K562 (cell line): Measurements from ENCODE around the gene TBC1D16. TPM values are rescaled to one million over a fixed set of nuclear protein-coding genes. Genes with fewer than 3 reads are reported as not detected.

ENCODE experiments used
- CBFA2T3 ChIP-seq: fragments of 450-650 bp; IDR thresholded peaks from 2 replicates; pipeline ENCODE4 v1.6.1; 2017
- CREM ChIP-seq: IDR thresholded peaks from 2 replicates; pipeline ENCODE4 v1.6.1; 2014; ENCODE audit warnings: antibody characterized with exemption, low read depth
- CTBP1 ChIP-seq: fragments of 450-650 bp; IDR thresholded peaks from 2 replicates; pipeline ENCODE4 v1.6.1; 2016; ENCODE audit warnings: borderline replicate concordance
- CTCF ChIP-seq, 3 experiments: IDR thresholded peaks in 2 of 3; conservative IDR thresholded peaks in 1 of 3; 2 replicates each; pipeline ENCODE4 v1.5.1; 2011 to 2012; ENCODE audit warnings: low read length in 3 of 3, mild to moderate bottlenecking in 3 of 3, control low read depth in 2 of 3, improper control_type of control experiment in 1 of 3, inconsistent platforms in 1 of 3, low read depth in 1 of 3, mixed read lengths in 1 of 3, moderate library complexity in 1 of 3; ENCODE audit not compliant: insufficient read depth in 2 of 3
- DACH1 ChIP-seq: fragments of 450-650 bp; IDR thresholded peaks from 2 replicates; pipeline ENCODE4 v1.6.1; 2018; ENCODE audit not compliant: partially characterized antibody
- E2F6 ChIP-seq, 2 experiments: IDR thresholded peaks; 2 replicates each; pipeline ENCODE4 v1.6.1; 2011; ENCODE audit warnings: borderline replicate concordance in 1 of 2, control low read depth in 1 of 2, low read depth in 1 of 2, low read length in 1 of 2, mild to moderate bottlenecking in 1 of 2, mixed read lengths in 1 of 2, moderate library complexity in 1 of 2; ENCODE audit not compliant: insufficient read depth in 1 of 2, insufficient read length in 1 of 2, poor library complexity in 1 of 2, severe bottlenecking in 1 of 2; ENCODE audit errors: extremely low read depth in 1 of 2
- EP400 ChIP-seq: fragments of 450-650 bp; IDR thresholded peaks from 2 replicates; pipeline ENCODE4 v1.6.1; 2017; ENCODE audit warnings: antibody characterized with exemption, mild to moderate bottlenecking, moderate library complexity
- FOSL1 ChIP-seq: fragments of 200-800 bp; sonication (Bioruptor generic); conservative IDR thresholded peaks from 2 replicates; pipeline ENCODE4 v1.6.1; 2016; ENCODE audit warnings: missing genetic modification characterization, missing compliant biosample characterization
- FOXJ2 ChIP-seq: fragments of 200-800 bp; sonication (Bioruptor generic); IDR thresholded peaks from 2 replicates; pipeline ENCODE4 v1.6.1; 2016; ENCODE audit warnings: missing genetic modification characterization, missing compliant biosample characterization
- JUND ChIP-seq, 2 experiments: IDR thresholded peaks; 2 replicates in 1 of 2; 3 replicates in 1 of 2; pipeline ENCODE4 v1.6.1; 2011; ENCODE audit warnings: borderline replicate concordance in 2 of 2, low read depth in 2 of 2, low read length in 2 of 2, improper control_type of control experiment in 1 of 2, missing biosample characterization in 1 of 2, missing genetic modification characterization in 1 of 2, missing genetic modification reagents in 1 of 2
- L3MBTL2 ChIP-seq: fragments of 450-650 bp; IDR thresholded peaks from 2 replicates; pipeline ENCODE4 v1.6.1; 2016; ENCODE audit warnings: mild to moderate bottlenecking, moderate library complexity
- NR2C1 ChIP-seq, 2 experiments: fragments of 450-650 bp; IDR thresholded peaks; 2 replicates each; pipeline ENCODE4 v1.6.1; 2017; ENCODE audit warnings: mild to moderate bottlenecking in 2 of 2, antibody characterized with exemption in 1 of 2, inconsistent platforms in 1 of 2, missing compliant biosample characterization in 1 of 2, missing genetic modification characterization in 1 of 2
- PTRF ChIP-seq: fragments of 450-650 bp; IDR thresholded peaks from 2 replicates; pipeline ENCODE4 v1.6.1; 2016; ENCODE audit warnings: mild to moderate bottlenecking, missing genetic modification characterization, missing compliant biosample characterization
- SMC3 ChIP-seq: conservative IDR thresholded peaks from 2 replicates; pipeline ENCODE4 v1.6.1; 2011; ENCODE audit warnings: low read depth, low read length, improper control_type of control experiment; ENCODE audit not compliant: insufficient read depth
- SPI1 ChIP-seq: IDR thresholded peaks from 2 replicates; pipeline ENCODE4 v1.6.1; 2011; ENCODE audit warnings: low read depth, low read length, control low read depth, borderline replicate concordance
- WHSC1 ChIP-seq: IDR thresholded peaks from one replicate; pipeline ENCODE4 v1.6.1; 2012; ENCODE audit warnings: low read length, control low read depth, inconsistent platforms
- polyA plus RNA-seq, 8 experiments: library from polyadenylated mRNA; depleted of rRNA in 4 of 8; stranded (reverse) in 5 of 8; unstranded in 3 of 8; fragments of >200 nt; fragmentation: Nextera tagmentation in 2 of 8; fragmentation: Illumina TruSeq in 1 of 8; extraction: Ambion mirVana in 2 of 8; extraction: Trizol in 1 of 8; gene quantifications; 2 replicates each; pipeline versions ENCODE4 v1.2.1 to v1.2.3, GENCODE V29; 2011 to 2014; ENCODE audit warnings: inconsistent platforms in 1 of 8, missing spikeins in 1 of 8
- total RNA-seq, 7 experiments: library from RNA; depleted of rRNA in 6 of 7; stranded (reverse); fragments of >200 nt in 6 of 7; fragmentation: Illumina TruSeq in 2 of 7; extraction: Trizol in 2 of 7; gene quantifications; 2 replicates each; pipeline versions ENCODE4 v1.2.1 to v1.2.3, GENCODE V29; 2011 to 2021; ENCODE audit warnings: low replicate concordance in 1 of 7
- TF ChIP-seq, protein P1 (sequence below): fragments of 250-450 bp; sonication (Bioruptor Pico); IDR thresholded peaks from 2 replicates; pipeline ENCODE4 v1.8.0; 2022; ENCODE audit warnings: inconsistent platforms

Gene TBC1D16
- total and polyA plus RNA-seq, 9 of the 15 experiments (the other 6 are each of a cell fraction or from before 2014, with no cell fraction given), result 0.01 to 0.20 (median 0.03) TPM; not detected in 1

DNA sequence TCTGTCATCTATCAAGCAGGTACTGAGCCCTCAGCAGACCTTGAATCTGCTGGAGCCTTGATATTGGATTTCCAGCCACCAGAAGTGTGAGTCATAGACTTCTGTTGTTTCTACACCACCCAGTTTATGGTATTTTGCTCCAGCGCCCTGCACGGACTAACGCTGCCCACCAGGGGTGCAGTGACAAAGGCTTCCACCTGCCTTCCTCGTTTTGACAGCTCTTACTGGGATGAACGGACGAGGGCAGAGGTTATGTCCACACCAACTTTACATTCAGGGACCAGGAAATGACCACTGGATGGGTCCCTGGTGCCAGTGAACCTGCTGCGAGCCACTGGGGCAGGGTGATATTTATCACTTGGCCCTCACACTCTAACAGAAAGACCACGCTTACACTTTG is 129.8 kb downstream of the TBC1D16 start (continued):
- TF ChIP-seq CTCF (IDR thresholded peaks at IDR 0.05 in 2 of 3, conservative IDR thresholded peaks at IDR 0.05 in 1 of 3; ENCODE audit: insufficient read depth in 2 of 3, low read depth in 1 of 3, low read length in 3 of 3), result peak; percentile 54 to 66 (median 66)
- peak; percentile 80 for TF ChIP-seq JUND (IDR thresholded peaks at IDR 0.05; ENCODE audit: borderline replicate concordance, low read depth, low read length)
- peak; percentile 52; the same call in 1 of the 3 replicates for TF ChIP-seq JUND (tag; IDR thresholded peaks at IDR 0.05; ENCODE audit: borderline replicate concordance, low read depth, low read length)
- TF ChIP-seq SPI1, result peak; percentile 56; the same call in 1 of the 2 replicates
- TF ChIP-seq L3MBTL2, result peak; percentile 89
- TF ChIP-seq SMC3, result 0 out of 2 replicates have a peak, but pooled peaks have one; percentile 7
- TF ChIP-seq, protein P1, sequence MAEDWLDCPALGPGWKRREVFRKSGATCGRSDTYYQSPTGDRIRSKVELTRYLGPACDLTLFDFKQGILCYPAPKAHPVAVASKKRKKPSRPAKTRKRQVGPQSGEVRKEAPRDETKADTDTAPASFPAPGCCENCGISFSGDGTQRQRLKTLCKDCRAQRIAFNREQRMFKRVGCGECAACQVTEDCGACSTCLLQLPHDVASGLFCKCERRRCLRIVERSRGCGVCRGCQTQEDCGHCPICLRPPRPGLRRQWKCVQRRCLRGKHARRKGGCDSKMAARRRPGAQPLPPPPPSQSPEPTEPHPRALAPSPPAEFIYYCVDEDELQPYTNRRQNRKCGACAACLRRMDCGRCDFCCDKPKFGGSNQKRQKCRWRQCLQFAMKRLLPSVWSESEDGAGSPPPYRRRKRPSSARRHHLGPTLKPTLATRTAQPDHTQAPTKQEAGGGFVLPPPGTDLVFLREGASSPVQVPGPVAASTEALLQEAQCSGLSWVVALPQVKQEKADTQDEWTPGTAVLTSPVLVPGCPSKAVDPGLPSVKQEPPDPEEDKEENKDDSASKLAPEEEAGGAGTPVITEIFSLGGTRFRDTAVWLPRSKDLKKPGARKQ (CRISPR knock-in tag), result no peak
- TF ChIP-seq FOXJ2 (tag), result no peak
- no peak for TF ChIP-seq DACH1
- TF ChIP-seq FOSL1, result peak; percentile 72
- no peak for TF ChIP-seq EP400
- peak; percentile 39; the same call in 1 of the 2 replicates for TF ChIP-seq NR2C1 (IDR thresholded peaks at IDR 0.05)
- no peak for TF ChIP-seq NR2C1 (tag; IDR thresholded peaks at IDR 0.05)
- TF ChIP-seq PTRF (tag), result no peak
- TF ChIP-seq CBFA2T3, result peak; percentile 36; the same call in 1 of the 2 replicates
- peak in 1 of 2 experiments; percentile 63 for TF ChIP-seq E2F6 (IDR thresholded peaks at IDR 0.05; ENCODE audit: borderline replicate concordance in 1 of 2, extremely low read depth in 1 of 2, insufficient read depth in 1 of 2, insufficient read length in 1 of 2, low read depth in 1 of 2, low read length in 1 of 2, poor library complexity in 1 of 2, severe bottlenecking in 1 of 2)
- no peak for TF ChIP-seq WHSC1
- 0 out of 2 replicates have a peak, but pooled peaks have one; percentile 26 for TF ChIP-seq CTBP1
- 0 out of 2 replicates have a peak, but pooled peaks have one; percentile 15 for TF ChIP-seq CREM
